Right renal pelvis (tissue), 4 donors: ENCODE measurements around the gene CDK15. TPM values are rescaled to one million over a fixed set of nuclear protein-coding genes. Genes with fewer than 3 reads are reported as not detected.

Experiments used
- DNase-seq, 4 donors: peaks; one replicate each; pipeline ENCODE4 v3.0.0-alpha.2; 2013; ENCODE audit warnings: low read depth in 4 of 4, low spot score in 3 of 4, missing footprints in 1 of 4
- polyA plus RNA-seq, 4 donors: library from polyadenylated mRNA; unstranded; fragments of 120-200 nt; gene quantifications; one replicate each; pipeline ENCODE4 v1.2.1, GENCODE V29; 2013; ENCODE audit not compliant: insufficient read length in 4 of 4

The CDK15 gene
- polyA plus RNA-seq, 4 donors: 0.99 to 1.3 (median 1.1) TPM

GRCh38 chr2:201931475-201931874 is 125.1 kb downstream of the CDK15 start:
- no peak for DNase-seq

- no peak for DNase-seq
Observed at GRCh38 chr2:201931951-201932350, 125.6 kb downstream of the CDK15 start.

GRCh38 chr2:201932511-201932910 is 126.2 kb downstream of the CDK15 start:
- DNase-seq: no peak

- no peak for DNase-seq
Observed at GRCh38 chr2:201933792-201934237, 127.5 kb downstream of the CDK15 start.

- no peak for DNase-seq
Observed at GRCh38 chr2:201936817-201937216, 130.5 kb downstream of the CDK15 start.

- no peak for DNase-seq
Observed at GRCh38 chr2:201937343-201937742, 131.0 kb downstream of the CDK15 start.

- no peak for DNase-seq
Observed at GRCh38 chr2:201938156-201938775, 131.9 kb downstream of the CDK15 start.

GRCh38 chr2:201938781-201939180 is 132.4 kb downstream of the CDK15 start:
- DNase-seq: no peak

- DNase-seq: peak in 2 of 4 donors; percentile 53 to 75
Observed at GRCh38 chr2:201939453-201939941, 133.2 kb downstream of the CDK15 start.

GRCh38 chr2:201942531-201942930 is 136.2 kb downstream of the CDK15 start:
- no peak for DNase-seq

Other genes starting within 250 kb of the CDK15 start
- gene TMEM237, start 163.0 kb upstream of the CDK15 start, polyA plus RNA-seq: 10 to 100 TPM; 48.3 to 57.0 (median 54.3) TPM
- gene MPP4, start 107.9 kb upstream of the CDK15 start, polyA plus RNA-seq: under 1 TPM; 0.15 to 0.23 (median 0.17) TPM
- gene ALS2, start 25.6 kb upstream of the CDK15 start, polyA plus RNA-seq: 10 to 100 TPM; 22.7 to 28.3 (median 26.7) TPM
- gene FZD7, start 227.3 kb downstream of the CDK15 start, polyA plus RNA-seq: 10 to 100 TPM; 68.5 to 89.1 (median 82.6) TPM